HTERT RPE-1 (cell line): ENCODE data around the gene PSD.
"Not testable (repeated sequence)": the region's sequence is repeated elsewhere in the genome, so short reads cannot be mapped to it uniquely, and the experiment has no call there.

ENCODE experiments used
- in situ Hi-C: fragments of 300-500 bp; cut with MboI; formaldehyde crosslinking; loops from 4 replicates; pipeline ENCODE4 v1.14.3; 2020; ENCODE audit warnings: low sequenced_read_pairs

PSD gene

GRCh38 chr10:102418622-102419268 lies at the start of gene PSD:
PSD (minus strand) TSS chr10:102418785; CDS start chr10:102417038, 1,747 bp downstream.
- in situ Hi-C loops = no loop called here

- in situ Hi-C loops = no loop called here
Measured at GRCh38 chr10:102467971-102468438, 49.4 kb upstream of the PSD start.

- in situ Hi-C loops = no loop called here
Measured at GRCh38 chr10:102467318-102467717, 48.7 kb upstream of the PSD start.

- in situ Hi-C loops = no loop called here
Measured at GRCh38 chr10:102465466-102465865, 46.9 kb upstream of the PSD start.

GRCh38 chr10:102463983-102464382 lies 45.4 kb upstream of the PSD start:
- in situ Hi-C loops = no loop called here

GRCh38 chr10:102462512-102463054 lies 44.0 kb upstream of the PSD start:
- in situ Hi-C loops = no loop called here

- in situ Hi-C loops = no loop called here
Measured at GRCh38 chr10:102461187-102462054, 42.8 kb upstream of the PSD start.

GRCh38 chr10:102460836-102461186 lies 42.2 kb upstream of the PSD start:
- in situ Hi-C loops = no loop called here

- in situ Hi-C loops = no loop called here
Measured at GRCh38 chr10:102458656-102459055, 40.1 kb upstream of the PSD start.

GRCh38 chr10:102457591-102458150 lies 39.1 kb upstream of the PSD start:
- in situ Hi-C loops = no loop called here

- in situ Hi-C loops = no loop called here
Measured at GRCh38 chr10:102455893-102456471, 37.4 kb upstream of the PSD start.

GRCh38 chr10:102454662-102455487 lies 36.3 kb upstream of the PSD start:
- in situ Hi-C loops = not testable (repeated sequence)

GRCh38 chr10:102453502-102453901 lies 34.9 kb upstream of the PSD start:
- in situ Hi-C loops = no loop called here

GRCh38 chr10:102452672-102453340 lies 34.2 kb upstream of the PSD start:
- in situ Hi-C loops = no loop called here

- in situ Hi-C loops = no loop called here
Measured at GRCh38 chr10:102451105-102451969, 32.8 kb upstream of the PSD start, which contains the start of gene C10orf95. C10orf95 (minus strand) TSS chr10:102451543; CDS start chr10:102451093, 450 bp downstream.

- in situ Hi-C loops = no loop called here
Measured at GRCh38 chr10:102450374-102451104, 32.0 kb upstream of the PSD start.

GRCh38 chr10:102450124-102450373 lies 31.5 kb upstream of the PSD start:
- in situ Hi-C loops = no loop called here
